ENCODE measurements around the gene ACADS. TPM values are rescaled to one million over a fixed set of nuclear protein-coding genes. Genes with fewer than 3 reads are reported as not detected.

ACADS gene
- total RNA-seq, 1 donor from 2014 or later: 58.5 TPM

- H3K27ac ChIP-seq: peak within 1 kb of the TSS; percentile 72 to 86
Observed at GRCh38 chr12:120710031-120710804, 15.4 kb upstream of the ACADS start, which contains the start of gene UNC119B. UNC119B (plus strand) TSS chr12:120710458; CDS start chr12:120710475, 17 bp downstream.

GRCh38 chr12:120710805-120711296, 14.8 kb upstream of the ACADS start:
- Histone ChIP-seq H3K4me3 (peak overlapping the region; percentile 72 to 82), H3K27ac (peak overlapping the region; percentile 72 to 86), H3K27me3 (no peaks in the 10 kb centered on the region), H3K4me1 (peaks cover 0 to 9% of the 10 kb centered on the region in 2 donors), H3K9me3 (no peaks in the 10 kb centered on the region), H3K36me3 (peaks cover 6 to 17% of the 10 kb centered on the region in 2 donors)
- intact Hi-C loops (cut with DNase I): loop anchor here (1.0 kb wide), 2 partner anchors 24 to 64 kb away; partner anchors contain the start of gene MLEC
- DNase-seq (ENCODE audit: low spot score in 2 of 2): no peak
- TF ChIP-seq CTCF (IDR thresholded peaks at IDR 0.05): peak in 1 of 3 experiments; percentile 5

More at GRCh38 chr12:120710031-120710804, 15.4 kb upstream of the ACADS start, which contains the start of gene UNC119B:
- peak within 1 kb of the TSS; percentile 72 to 82 for H3K4me3 ChIP-seq
- peaks cover 6 to 12% of the 10 kb centered on the region in 2 donors for H3K36me3 ChIP-seq
- H3K9me3 ChIP-seq: no peaks in the 10 kb centered on the region
- DNase-seq (ENCODE audit: low spot score in 2 of 2): peak in 1 of 2 donors; percentile 74
- peaks cover 0 to 9% of the 10 kb centered on the region in 2 donors for H3K4me1 ChIP-seq
- no peaks in the 10 kb centered on the region for H3K27me3 ChIP-seq
- intact Hi-C loops (cut with DNase I): loop anchor here (1.0 kb wide), 2 partner anchors 23 to 63 kb away; partner anchors contain the start of gene MLEC
- no peak for TF ChIP-seq CTCF (IDR thresholded peaks at IDR 0.05)

- Histone ChIP-seq H3K36me3 (peaks cover 10 to 22% of the 10 kb centered on the region in 2 donors), H3K27me3 (no peaks in the 10 kb centered on the region), H3K27ac (peak overlapping the region; percentile 72 to 86), H3K9me3 (no peaks in the 10 kb centered on the region), H3K4me3 (peak overlapping the region; percentile 72 to 82), H3K4me1 (peaks cover 0 to 9% of the 10 kb centered on the region in 2 donors)
- intact Hi-C loops (cut with DNase I): no loop called here
- DNase-seq (ENCODE audit: low spot score in 2 of 2): no peak
- no peak for TF ChIP-seq CTCF (IDR thresholded peaks at IDR 0.05)
Observed at GRCh38 chr12:120711411-120711810, 14.2 kb upstream of the ACADS start.

- intact Hi-C loops (cut with DNase I): loop anchor here (1.0 kb wide), 1 partner anchor 129 kb away; no protein-coding TSS in a partner anchor
Observed at GRCh38 chr12:120712610-120713009, 13.0 kb upstream of the ACADS start.

More at GRCh38 chr12:120712610-120713009, 13.0 kb upstream of the ACADS start:
- Histone ChIP-seq H3K4me3 (no peak overlapping the region), H3K27ac (no peak overlapping the region), H3K9me3 (no peaks in the 10 kb centered on the region), H3K36me3 (peaks cover 22 to 34% of the 10 kb centered on the region in 2 donors), H3K4me1 (peaks cover 0 to 9% of the 10 kb centered on the region in 2 donors), H3K27me3 (no peaks in the 10 kb centered on the region)
- DNase-seq (ENCODE audit: low spot score in 2 of 2): no peak
- TF ChIP-seq CTCF (IDR thresholded peaks at IDR 0.05): no peak

Measured in ascending aorta (tissue), 2 donors.